ENCODE measurements around the gene BACE1-AS. TPM values are rescaled to one million over a fixed set of nuclear protein-coding genes. Genes with fewer than 3 reads are reported as not detected.

Gene BACE1-AS
- total and polyA plus RNA-seq, 2 experiments from 2014 or later: 10.6 to 19.6 TPM

GRCh38 chr11:117298195-117298594 lies 7.0 kb downstream of the BACE1-AS start:
- no peaks in the 10 kb centered on the region; the same call in 1 of the 2 replicates for H4K20me1 ChIP-seq (replicated peaks; ENCODE audit: insufficient read depth)
- Mint-ChIP-seq H3K4me3 (no peak overlapping the region), H3K27me3 (ENCODE audit: insufficient read depth, low read depth, poor library complexity) (peaks cover 21% of the 10 kb centered on the region), H3K4me1 (peaks cover 23% of the 10 kb centered on the region), H3K27ac (no peak overlapping the region), H3K36me3 (ENCODE audit: low read depth) (no peaks in the 10 kb centered on the region), H3K9me3 (no peaks in the 10 kb centered on the region)
- peaks cover 19% of the 10 kb centered on the region for H3K4me1 ChIP-seq (ENCODE audit: insufficient read depth)
- ATAC-seq (no peak), DNase-seq (ENCODE audit: low spot score) (no peak)
- H3F3A ChIP-seq (replicated peaks; ENCODE audit: low read depth): no peaks in the 10 kb centered on the region
- no peaks in the 10 kb centered on the region for H3K36me3 ChIP-seq (ENCODE audit: insufficient read depth)
- H3K9me2 ChIP-seq (ENCODE audit: insufficient read depth): no peaks in the 10 kb centered on the region
- TF ChIP-seq JUNB (IDR thresholded peaks at IDR 0.05; ENCODE audit: unreplicated experiment) (no peak), ZNF331 (CRISPR knock-in tag; IDR thresholded peaks at IDR 0.05; ENCODE audit: low read depth) (no peak), ZNF462 (CRISPR knock-in tag; IDR thresholded peaks at IDR 0.05) (no peak), EZH2phosphoT487 (IDR thresholded peaks at IDR 0.05; ENCODE audit: unreplicated experiment) (no peak), REST (IDR thresholded peaks at IDR 0.05; ENCODE audit: unreplicated experiment) (no peak), ZNF114 (CRISPR knock-in tag; IDR thresholded peaks at IDR 0.05) (no peak), NANOG (IDR thresholded peaks at IDR 0.05; ENCODE audit: borderline replicate concordance) (no peak), EZH2 (IDR thresholded peaks at IDR 0.05; ENCODE audit: low read depth, unreplicated experiment) (no peak), CREB1 (CRISPR knock-in tag; IDR thresholded peaks at IDR 0.05; ENCODE audit: low read depth) (no peak), ETS1 (IDR thresholded peaks at IDR 0.05) (no peak), CTCF (conservative IDR thresholded peaks at IDR 0.05; ENCODE audit: low read depth in 2 of 2) (no peak), POLR2AphosphoS5 (IDR thresholded peaks at IDR 0.05; ENCODE audit: low read depth) (no peak), STAT1 (IDR thresholded peaks at IDR 0.05; ENCODE audit: unreplicated experiment) (no peak)
- H2AFZ ChIP-seq: no peak overlapping the region
- no peak overlapping the region for H3K4me2 ChIP-seq
- no peak overlapping the region for H3K4me3 ChIP-seq
- H3K27me3 ChIP-seq (ENCODE audit: insufficient read depth): no peaks in the 10 kb centered on the region
- H3K79me2 ChIP-seq (replicated peaks; ENCODE audit: insufficient read depth): no peaks in the 10 kb centered on the region
- H3K27ac ChIP-seq (ENCODE audit: low read depth): no peak overlapping the region
